BLaER1 (cell line): ENCODE data around the gene TAS2R38.

ENCODE experiments used
- H3K27ac ChIP-seq: shearing (Covaris generic); formaldehyde crosslinking; 2 replicates; pipeline ENCODE4 v1.8.1; 2022
- H3K27me3 ChIP-seq: shearing (Covaris generic); formaldehyde crosslinking; 2 replicates; pipeline ENCODE4 v1.8.1; 2022
- H3K36me3 ChIP-seq: shearing (Covaris generic); formaldehyde crosslinking; 2 replicates; pipeline ENCODE4 v1.8.1; 2022
- H3K4me1 ChIP-seq: shearing (Covaris generic); formaldehyde crosslinking; 2 replicates; pipeline ENCODE4 v1.8.1; 2022
- H3K4me2 ChIP-seq: shearing (Covaris generic); formaldehyde crosslinking; 2 replicates; pipeline ENCODE4 v1.8.1; 2022
- H3K4me3 ChIP-seq: shearing (Covaris generic); formaldehyde crosslinking; 2 replicates; pipeline ENCODE4 v1.8.1; 2022
- H3K9ac ChIP-seq: shearing (Covaris generic); formaldehyde crosslinking; 2 replicates; pipeline ENCODE4 v1.8.1; 2022
- H3K9me3 ChIP-seq: shearing (Covaris generic); formaldehyde crosslinking; 2 replicates; pipeline ENCODE4 v1.8.1; 2022
- H4K20me1 ChIP-seq: shearing (Covaris generic); formaldehyde crosslinking; 2 replicates; pipeline ENCODE4 v1.8.1; 2022
- Cebpa-rat ChIP-seq: shearing (Covaris generic); IDR thresholded peaks from 2 replicates; pipeline ENCODE4 v1.8.1; 2022

Gene TAS2R38

GRCh38 chr7:141949451-141949850, 24.1 kb downstream of the TAS2R38 start:
- no peak for TF ChIP-seq Cebpa-rat
- Histone ChIP-seq H3K4me2 (0 out of 2 replicates have a peak overlapping the region, but pooled peaks have one; percentile 1), H3K27ac (no peak overlapping the region)

GRCh38 chr7:141949021-141949420, 24.6 kb downstream of the TAS2R38 start:
- Histone ChIP-seq H3K9me3 (no peaks in the 10 kb centered on the region), H3K9ac (no peak overlapping the region), H3K27me3 (no peaks in the 10 kb centered on the region), H3K4me3 (no peak overlapping the region), H3K27ac (no peak overlapping the region), H3K4me2 (0 out of 2 replicates have a peak overlapping the region, but pooled peaks have one; percentile 1), H4K20me1 (no peaks in the 10 kb centered on the region), H3K4me1 (no peaks in the 10 kb centered on the region; the same call in 1 of the 2 replicates), H3K36me3 (no peaks in the 10 kb centered on the region)
- TF ChIP-seq Cebpa-rat = no peak

More at GRCh38 chr7:141949451-141949850, 24.1 kb downstream of the TAS2R38 start:
- Histone ChIP-seq H3K27me3 (no peaks in the 10 kb centered on the region), H3K36me3 (no peaks in the 10 kb centered on the region), H3K4me3 (no peak overlapping the region), H3K4me1 (no peaks in the 10 kb centered on the region; the same call in 1 of the 2 replicates), H3K9me3 (no peaks in the 10 kb centered on the region), H3K9ac (no peak overlapping the region), H4K20me1 (no peaks in the 10 kb centered on the region)

- no peak within 1 kb of the TSS for H3K4me2 ChIP-seq
- H3K9me3 ChIP-seq = no peaks in the 10 kb centered on the region
- no peaks in the 10 kb centered on the region; the same call in 1 of the 2 replicates for H3K4me1 ChIP-seq
- H3K27me3 ChIP-seq = no peaks in the 10 kb centered on the region
- TF ChIP-seq Cebpa-rat = no peak
- H3K4me3 ChIP-seq = no peak within 1 kb of the TSS
- H3K36me3 ChIP-seq = no peaks in the 10 kb centered on the region
- no peaks in the 10 kb centered on the region for H4K20me1 ChIP-seq
- no peak within 1 kb of the TSS for H3K27ac ChIP-seq
- no peak within 1 kb of the TSS for H3K9ac ChIP-seq
These were observed 26.8 kb downstream of the TAS2R38 start, which contains the start of gene CLEC5A for GRCh38 chr7:141946796-141947195. Gene CLEC5A (minus strand): TSS chr7:141946974. CDS start chr7:141946292, 682 bp downstream.

GRCh38 chr7:141945356-141945755, 28.2 kb downstream of the TAS2R38 start:
- Histone ChIP-seq H3K27me3 (no peaks in the 10 kb centered on the region), H3K36me3 (no peaks in the 10 kb centered on the region), H4K20me1 (no peaks in the 10 kb centered on the region), H3K9me3 (peaks cover 12% of the 10 kb centered on the region), H3K9ac (no peak overlapping the region), H3K4me3 (no peak overlapping the region), H3K4me1 (no peaks in the 10 kb centered on the region; the same call in 1 of the 2 replicates), H3K27ac (no peak overlapping the region), H3K4me2 (no peak overlapping the region)
- no peak for TF ChIP-seq Cebpa-rat

- Histone ChIP-seq H3K4me1 (no peaks in the 10 kb centered on the region; the same call in 1 of the 2 replicates), H3K4me3 (no peak overlapping the region), H3K27ac (no peak overlapping the region), H3K27me3 (no peaks in the 10 kb centered on the region), H3K9me3 (peaks cover 12% of the 10 kb centered on the region), H4K20me1 (no peaks in the 10 kb centered on the region), H3K4me2 (no peak overlapping the region), H3K36me3 (no peaks in the 10 kb centered on the region), H3K9ac (no peak overlapping the region)
- TF ChIP-seq Cebpa-rat = no peak
These were observed 28.8 kb downstream of the TAS2R38 start for GRCh38 chr7:141944811-141945210.

GRCh38 chr7:141943846-141944245, 29.7 kb downstream of the TAS2R38 start:
- Histone ChIP-seq H3K4me2 (no peak overlapping the region), H3K27ac (no peak overlapping the region), H3K9me3 (peaks cover 12% of the 10 kb centered on the region), H3K36me3 (no peaks in the 10 kb centered on the region), H3K4me1 (no peaks in the 10 kb centered on the region), H4K20me1 (no peaks in the 10 kb centered on the region), H3K4me3 (no peak overlapping the region), H3K27me3 (no peaks in the 10 kb centered on the region), H3K9ac (no peak overlapping the region)
- TF ChIP-seq Cebpa-rat = no peak

GRCh38 chr7:141941075-141941474, 32.5 kb downstream of the TAS2R38 start:
- Histone ChIP-seq H3K9me3 (peaks cover 12% of the 10 kb centered on the region), H3K4me2 (no peak overlapping the region), H3K36me3 (no peaks in the 10 kb centered on the region), H3K27ac (no peak overlapping the region), H3K4me1 (no peaks in the 10 kb centered on the region), H3K9ac (no peak overlapping the region), H3K27me3 (no peaks in the 10 kb centered on the region), H3K4me3 (no peak overlapping the region), H4K20me1 (no peaks in the 10 kb centered on the region)
- no peak for TF ChIP-seq Cebpa-rat

GRCh38 chr7:141930211-141930610, 43.4 kb downstream of the TAS2R38 start:
- Histone ChIP-seq H3K36me3 (no peaks in the 10 kb centered on the region), H3K4me2 (no peak overlapping the region), H3K4me3 (no peak overlapping the region), H3K27me3 (no peaks in the 10 kb centered on the region), H3K27ac (no peak overlapping the region), H3K9me3 (0 out of 2 replicates have a peak, but pooled peaks cover 3% of the 10 kb centered on the region), H3K9ac (no peak overlapping the region), H4K20me1 (no peaks in the 10 kb centered on the region), H3K4me1 (peaks cover 6% of the 10 kb centered on the region; the same call in 1 of the 2 replicates)
- TF ChIP-seq Cebpa-rat = no peak

GRCh38 chr7:141928845-141929195, 44.8 kb downstream of the TAS2R38 start:
- H3K27ac ChIP-seq = no peak overlapping the region
- no peak for TF ChIP-seq Cebpa-rat
- 0 out of 2 replicates have a peak, but pooled peaks cover 3% of the 10 kb centered on the region for H3K9me3 ChIP-seq
- H3K4me2 ChIP-seq = no peak overlapping the region
- H4K20me1 ChIP-seq = no peaks in the 10 kb centered on the region
- no peaks in the 10 kb centered on the region for H3K36me3 ChIP-seq
- no peaks in the 10 kb centered on the region for H3K27me3 ChIP-seq
- H3K4me1 ChIP-seq = peaks cover 6% of the 10 kb centered on the region; the same call in 1 of the 2 replicates
- H3K9ac ChIP-seq = no peak overlapping the region
- no peak overlapping the region for H3K4me3 ChIP-seq

- Histone ChIP-seq H3K36me3 (no peaks in the 10 kb centered on the region), H3K4me3 (no peak overlapping the region), H3K27me3 (no peaks in the 10 kb centered on the region), H3K9me3 (0 out of 2 replicates have a peak, but pooled peaks cover 3% of the 10 kb centered on the region), H4K20me1 (no peaks in the 10 kb centered on the region), H3K9ac (no peak overlapping the region), H3K27ac (no peak overlapping the region), H3K4me2 (0 out of 2 replicates have a peak overlapping the region, but pooled peaks have one; percentile 5), H3K4me1 (peaks cover 6% of the 10 kb centered on the region; the same call in 1 of the 2 replicates)
- TF ChIP-seq Cebpa-rat = no peak
These were observed 45.3 kb downstream of the TAS2R38 start for GRCh38 chr7:141928146-141928844.
